Peyer's patch (tissue), 4 donors: ENCODE data around the gene SLC66A1. TPM values are rescaled to one million over a fixed set of nuclear protein-coding genes. Genes with fewer than 3 reads are reported as not detected.
"Not testable (repeated sequence)": the region's sequence is repeated elsewhere in the genome, so short reads cannot be mapped to it uniquely, and the experiment has no call there.

ENCODE experiments used
- DNase-seq, 3 donors: peaks; one replicate each; pipeline ENCODE4 v3.0.0-alpha.2; 2017 to 2019
- H3K27ac ChIP-seq, 4 donors: fragments of 200-600 bp; sonication (generic); one replicate each; pipeline ENCODE4 v1.5.1; 2016 to 2019
- H3K27me3 ChIP-seq, 2 donors: fragments of 200-600 bp; sonication (generic); one replicate each; pipeline ENCODE4 v1.5.1; 2019
- H3K36me3 ChIP-seq, 3 donors: fragments of 200-600 bp; sonication (generic); one replicate each; pipeline ENCODE4 v1.5.1; 2016 to 2019
- H3K4me1 ChIP-seq, 4 donors: fragments of 200-600 bp; sonication (generic); one replicate each; pipeline ENCODE4 v1.5.1; 2016 to 2019
- H3K4me3 ChIP-seq, 4 donors: fragments of 200-600 bp; sonication (generic); 1 replicate in 3 of 4; 2 replicates in 1 of 4; pipeline ENCODE4 v1.5.1; 2016 to 2019; ENCODE audit warnings: mild to moderate bottlenecking in 1 of 4
- H3K9me3 ChIP-seq, 4 donors: fragments of 200-600 bp; sonication (generic); one replicate each; pipeline ENCODE4 v1.5.1; 2016 to 2019; ENCODE audit warnings: mild to moderate bottlenecking in 1 of 4
- POLR2A ChIP-seq, 2 donors: fragments of 450-650 bp; IDR thresholded peaks; one replicate each; pipeline ENCODE4 v1.5.1; 2017; ENCODE audit warnings: antibody characterized with exemption in 2 of 2, mild to moderate bottlenecking in 2 of 2, moderate library complexity in 2 of 2
- total RNA-seq, 4 donors: library from RNA; depleted of rRNA; stranded (reverse); fragments of >200 nt; gene quantifications; one replicate each; pipeline ENCODE4 v1.1.0, GENCODE V29; 2016
- TF ChIP-seq, protein P1 (sequence below), 6 experiments: fragments of 450-650 bp in 4 of 6; fragments of 200-600 bp in 2 of 6; sonication (generic) in 1 of 6; IDR thresholded peaks; one replicate each; pipeline ENCODE4 v1.5.1; 2017 to 2019; ENCODE audit warnings: antibody characterized with exemption in 6 of 6, mild to moderate bottlenecking in 3 of 6, moderate library complexity in 1 of 6

SLC66A1 gene
- total RNA-seq, 4 donors from 2014 or later: 19.0 to 76.8 (median 45.0) TPM

DNA sequence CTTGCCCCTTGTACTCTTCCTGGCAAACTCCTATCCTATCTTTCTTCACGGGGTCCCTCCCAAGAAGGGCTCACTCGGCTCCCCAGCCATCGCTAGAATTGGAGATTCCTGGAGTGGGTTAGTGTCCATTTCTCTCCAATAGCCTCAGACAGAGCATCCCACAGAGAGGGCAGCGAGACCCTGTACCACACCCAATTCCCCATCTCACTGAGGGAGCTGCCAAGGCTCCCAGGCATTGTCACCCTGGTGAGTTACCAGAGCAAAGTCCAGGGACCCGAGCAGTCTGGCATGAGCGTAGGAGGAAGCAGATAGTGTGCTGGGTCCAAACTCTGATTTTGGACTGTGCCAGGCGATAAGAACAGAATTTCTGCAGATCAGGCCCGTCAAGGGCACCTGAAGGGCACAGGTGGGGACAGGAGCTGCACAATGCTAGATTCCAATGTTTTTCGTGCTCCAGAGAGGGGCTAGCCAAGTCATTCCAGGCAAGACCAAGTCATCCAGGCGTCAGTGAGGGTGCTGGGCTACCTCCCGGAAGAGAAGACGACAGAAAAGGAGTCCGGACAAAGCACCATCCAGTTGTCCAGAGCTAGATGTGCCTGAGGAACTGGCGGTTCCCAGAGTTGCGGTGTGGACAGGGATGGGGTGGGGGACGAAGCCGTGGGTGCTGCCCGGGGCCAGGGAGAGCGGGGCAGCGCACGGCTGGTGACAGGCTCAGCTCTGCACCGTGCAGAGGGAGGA is 38.9 kb upstream of the SLC66A1 start:
- Histone ChIP-seq H3K9me3 (no peaks in the 10 kb centered on the region), H3K4me1 (peaks cover 0 to 12% (median 0%) of the 10 kb centered on the region in 4 donors), H3K4me3 (peak overlapping the region in 2 of 4 donors; percentile 42 to 60), H3K36me3 (peaks cover 0 to 16% (median 0%) of the 10 kb centered on the region in 3 donors), H3K27me3 (no peaks in the 10 kb centered on the region), H3K27ac (peak overlapping the region in 3 of 4 donors; percentile 57 to 93 (median 90))
- peak; percentile 25 to 35 for TF ChIP-seq POLR2A (IDR thresholded peaks at IDR 0.05)
- TF ChIP-seq, protein P1, sequence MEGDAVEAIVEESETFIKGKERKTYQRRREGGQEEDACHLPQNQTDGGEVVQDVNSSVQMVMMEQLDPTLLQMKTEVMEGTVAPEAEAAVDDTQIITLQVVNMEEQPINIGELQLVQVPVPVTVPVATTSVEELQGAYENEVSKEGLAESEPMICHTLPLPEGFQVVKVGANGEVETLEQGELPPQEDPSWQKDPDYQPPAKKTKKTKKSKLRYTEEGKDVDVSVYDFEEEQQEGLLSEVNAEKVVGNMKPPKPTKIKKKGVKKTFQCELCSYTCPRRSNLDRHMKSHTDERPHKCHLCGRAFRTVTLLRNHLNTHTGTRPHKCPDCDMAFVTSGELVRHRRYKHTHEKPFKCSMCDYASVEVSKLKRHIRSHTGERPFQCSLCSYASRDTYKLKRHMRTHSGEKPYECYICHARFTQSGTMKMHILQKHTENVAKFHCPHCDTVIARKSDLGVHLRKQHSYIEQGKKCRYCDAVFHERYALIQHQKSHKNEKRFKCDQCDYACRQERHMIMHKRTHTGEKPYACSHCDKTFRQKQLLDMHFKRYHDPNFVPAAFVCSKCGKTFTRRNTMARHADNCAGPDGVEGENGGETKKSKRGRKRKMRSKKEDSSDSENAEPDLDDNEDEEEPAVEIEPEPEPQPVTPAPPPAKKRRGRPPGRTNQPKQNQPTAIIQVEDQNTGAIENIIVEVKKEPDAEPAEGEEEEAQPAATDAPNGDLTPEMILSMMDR (IDR thresholded peaks at IDR 0.05): no peak
- DNase-seq: peak in 2 of 3 donors; percentile 84

GRCh38 chr1:19273844-19274531 is 38.1 kb upstream of the SLC66A1 start:
- H3K4me1 ChIP-seq: peaks cover 0 to 12% (median 0%) of the 10 kb centered on the region in 4 donors
- H3K4me3 ChIP-seq: peak overlapping the region in 2 of 4 donors; percentile 42 to 60
- peak in 2 of 3 donors; percentile 82 to 85 for DNase-seq
- H3K9me3 ChIP-seq, H3K36me3 ChIP-seq, H3K27me3 ChIP-seq: not testable (repeated sequence)
- peak; percentile 46 to 58 for TF ChIP-seq POLR2A (IDR thresholded peaks at IDR 0.05)
- H3K27ac ChIP-seq: peak overlapping the region in 3 of 4 donors; percentile 57 to 93 (median 90)

DNA sequence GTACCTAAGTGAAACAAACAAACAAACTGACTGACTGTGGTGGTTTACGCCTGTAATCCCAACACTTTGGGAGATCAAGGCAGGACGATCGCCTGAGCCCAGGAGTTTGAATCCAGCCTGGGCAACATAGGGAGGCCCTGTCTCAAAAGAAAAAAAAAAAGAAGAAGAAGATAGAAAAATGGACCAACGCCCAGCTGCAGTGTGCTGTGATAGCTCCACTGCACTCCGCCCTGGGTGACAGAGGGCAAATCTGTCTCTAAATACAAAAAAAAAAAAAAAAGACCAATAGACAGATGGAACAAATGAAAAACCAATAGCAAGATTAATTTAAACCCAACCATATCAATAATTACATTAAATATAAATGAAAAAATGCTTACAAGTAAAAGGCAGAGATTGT is 37.5 kb upstream of the SLC66A1 start:
- DNase-seq: peak in 2 of 3 donors; percentile 64
- Histone ChIP-seq H3K36me3 (peaks cover 0 to 4% (median 0%) of the 10 kb centered on the region in 3 donors), H3K4me3 (peak overlapping the region in 2 of 4 donors; percentile 42 to 60), H3K4me1 (peaks cover 0 to 12% (median 0%) of the 10 kb centered on the region in 4 donors), H3K27ac (peak overlapping the region in 3 of 4 donors; percentile 57 to 93 (median 90)), H3K27me3 (no peaks in the 10 kb centered on the region), H3K9me3 (no peaks in the 10 kb centered on the region)
- no peak for TF ChIP-seq POLR2A (IDR thresholded peaks at IDR 0.05)
- TF ChIP-seq, protein P1 (IDR thresholded peaks at IDR 0.05): no peak

GRCh38 chr1:19283891-19284290 is 28.2 kb upstream of the SLC66A1 start:
- Histone ChIP-seq H3K27me3 (no peaks in the 10 kb centered on the region), H3K36me3 (peaks cover 0 to 33% (median 0%) of the 10 kb centered on the region in 3 donors), H3K27ac (no peak overlapping the region), H3K4me3 (no peak overlapping the region), H3K9me3 (no peaks in the 10 kb centered on the region), H3K4me1 (peaks cover 0 to 5% (median 0%) of the 10 kb centered on the region in 4 donors)
- no peak for DNase-seq
- TF ChIP-seq, protein P1 (IDR thresholded peaks at IDR 0.05): no peak

- DNase-seq: no peak
- H3K4me3 ChIP-seq: no peak overlapping the region
Measured at GRCh38 chr1:19284881-19285280, 27.2 kb upstream of the SLC66A1 start.

GRCh38 chr1:19285366-19285765 is 26.8 kb upstream of the SLC66A1 start:
- DNase-seq: not testable (repeated sequence)

More at GRCh38 chr1:19284881-19285280, 27.2 kb upstream of the SLC66A1 start:
- Histone ChIP-seq H3K36me3 (peaks cover 0 to 33% (median 0%) of the 10 kb centered on the region in 3 donors), H3K27ac (peak overlapping the region in 1 of 4 donors; percentile 39), H3K4me1 (peaks cover 0 to 5% (median 0%) of the 10 kb centered on the region in 4 donors), H3K9me3 (no peaks in the 10 kb centered on the region), H3K27me3 (no peaks in the 10 kb centered on the region)
- no peak for TF ChIP-seq POLR2A (IDR thresholded peaks at IDR 0.05)
- TF ChIP-seq, protein P1 (IDR thresholded peaks at IDR 0.05): no peak

GRCh38 chr1:19285807-19286206 is 26.3 kb upstream of the SLC66A1 start:
- peaks cover 0 to 32% (median 0%) of the 10 kb centered on the region in 3 donors for H3K36me3 ChIP-seq
- H3K27me3 ChIP-seq, H3K9me3 ChIP-seq, H3K4me1 ChIP-seq: not testable (repeated sequence)
- H3K4me3 ChIP-seq: peak overlapping the region in 2 of 4 donors; percentile 56 to 69
- peak overlapping the region in 3 of 4 donors; percentile 68 to 83 (median 75) for H3K27ac ChIP-seq
- peak in 1 of 3 donors; percentile 69 for DNase-seq

More at GRCh38 chr1:19285366-19285765, 26.8 kb upstream of the SLC66A1 start:
- not testable (repeated sequence) for H3K27me3 ChIP-seq, H3K4me3 ChIP-seq, H3K9me3 ChIP-seq, H3K4me1 ChIP-seq
- Histone ChIP-seq H3K27ac (peak overlapping the region in 2 of 4 donors; percentile 75 to 83), H3K36me3 (peaks cover 0 to 33% (median 0%) of the 10 kb centered on the region in 3 donors)
